Measurements from ENCODE around the gene NF1.
"Not testable (repeated sequence)": the region's sequence is repeated elsewhere in the genome, so short reads cannot be mapped to it uniquely, and the experiment has no call there.

NF1 gene

GRCh38 chr17:31094600-31095235 lies at the start of gene NF1:
TSS of gene NF1 (plus strand) at chr17:31094977. CDS start at chr17:31095310, 333 bp downstream.
- in situ Hi-C loops (cut with HindIII; ENCODE audit: low sequenced_read_pairs) = no loop called here

- in situ Hi-C loops (cut with HindIII; ENCODE audit: low sequenced_read_pairs) = not testable (repeated sequence)
Observed at GRCh38 chr17:31046856-31047425, 47.8 kb upstream of the NF1 start.

GRCh38 chr17:31048142-31048541 lies 46.6 kb upstream of the NF1 start:
- in situ Hi-C loops (cut with HindIII; ENCODE audit: low sequenced_read_pairs) = no loop called here

- in situ Hi-C loops (cut with HindIII; ENCODE audit: low sequenced_read_pairs) = no loop called here
Observed at GRCh38 chr17:31048780-31049179, 46.0 kb upstream of the NF1 start.

GRCh38 chr17:31050948-31051347 lies 43.8 kb upstream of the NF1 start:
- in situ Hi-C loops (cut with HindIII; ENCODE audit: low sequenced_read_pairs) = no loop called here

- in situ Hi-C loops (cut with HindIII; ENCODE audit: low sequenced_read_pairs) = no loop called here
Observed at GRCh38 chr17:31051506-31051905, 43.3 kb upstream of the NF1 start.

- in situ Hi-C loops (cut with HindIII; ENCODE audit: low sequenced_read_pairs) = no loop called here
Observed at GRCh38 chr17:31052187-31052889, 42.4 kb upstream of the NF1 start.

GRCh38 chr17:31053071-31053470 lies 41.7 kb upstream of the NF1 start:
- in situ Hi-C loops (cut with HindIII; ENCODE audit: low sequenced_read_pairs) = no loop called here

- in situ Hi-C loops (cut with HindIII; ENCODE audit: low sequenced_read_pairs) = no loop called here
Observed at GRCh38 chr17:31054761-31055160, 40.0 kb upstream of the NF1 start.

- in situ Hi-C loops (cut with HindIII; ENCODE audit: low sequenced_read_pairs) = no loop called here
Observed at GRCh38 chr17:31058976-31059375, 35.8 kb upstream of the NF1 start.

- in situ Hi-C loops (cut with HindIII; ENCODE audit: low sequenced_read_pairs) = no loop called here
Observed at GRCh38 chr17:31060791-31061550, 33.8 kb upstream of the NF1 start.

GRCh38 chr17:31061678-31062077 lies 33.1 kb upstream of the NF1 start:
- in situ Hi-C loops (cut with HindIII; ENCODE audit: low sequenced_read_pairs) = no loop called here

GRCh38 chr17:31062346-31062745 lies 32.4 kb upstream of the NF1 start:
- in situ Hi-C loops (cut with HindIII; ENCODE audit: low sequenced_read_pairs) = no loop called here

GRCh38 chr17:31064707-31065106 lies 30.1 kb upstream of the NF1 start:
- in situ Hi-C loops (cut with HindIII; ENCODE audit: low sequenced_read_pairs) = no loop called here

- in situ Hi-C loops (cut with HindIII; ENCODE audit: low sequenced_read_pairs) = no loop called here
Observed at GRCh38 chr17:31067691-31068184, 27.0 kb upstream of the NF1 start.

- in situ Hi-C loops (cut with HindIII; ENCODE audit: low sequenced_read_pairs) = no loop called here
Observed at GRCh38 chr17:31068291-31068690, 26.5 kb upstream of the NF1 start.

- in situ Hi-C loops (cut with HindIII; ENCODE audit: low sequenced_read_pairs) = no loop called here
Observed at GRCh38 chr17:31072186-31072585, 22.6 kb upstream of the NF1 start.

- in situ Hi-C loops (cut with HindIII; ENCODE audit: low sequenced_read_pairs) = no loop called here
Observed at GRCh38 chr17:31073411-31073810, 21.4 kb upstream of the NF1 start.

GRCh38 chr17:31074772-31075555 lies 19.8 kb upstream of the NF1 start:
- in situ Hi-C loops (cut with HindIII; ENCODE audit: low sequenced_read_pairs) = no loop called here

GRCh38 chr17:31078290-31078689 lies 16.5 kb upstream of the NF1 start:
- in situ Hi-C loops (cut with HindIII; ENCODE audit: low sequenced_read_pairs) = no loop called here

GRCh38 chr17:31079731-31080130 lies 15.0 kb upstream of the NF1 start:
- in situ Hi-C loops (cut with HindIII; ENCODE audit: low sequenced_read_pairs) = loop anchor here (5.0 kb wide), 1 partner anchor 82 kb away; no protein-coding TSS in a partner anchor

Data from endothelial cell of hepatic sinusoid (primary cell).